IMR-90 (cell line): ENCODE measurements around the gene CAMK2B. TPM values are rescaled to one million over a fixed set of nuclear protein-coding genes. Genes with fewer than 3 reads are reported as not detected.

Experiments used
- ATAC-seq: fragments of 200-7000 bp; cut with Tn5 transposase; 2 replicates; pipeline ENCODE4 v1.9.1; 2020; ENCODE audit warnings: low read depth, mild to moderate bottlenecking, moderate library complexity
- BruUV-seq: library from RNA; stranded (reverse); fragments of 400-500 nt; replicated peaks from 2 replicates; lab custom pipeline; 2021; lab: Mats Ljungman, UMichigan
- CTCF ChIA-PET: fragments of 300-600 bp; formaldehyde crosslinking; extraction: SDS; loops from one replicate; lab custom pipeline; 2021; ENCODE audit warnings: antibody characterized with exemption; lab: Yijun Ruan, JAX
- POLR2A ChIA-PET: fragments of 300-600 bp; sonication (Branson Sonifier 250); formaldehyde crosslinking; loops from one replicate; lab custom pipeline; 2022; ENCODE audit warnings: antibody characterized with exemption; ENCODE audit not compliant: unreplicated experiment; lab: Charles Lee
- DNase-seq: peaks from one replicate; pipeline ENCODE4 v3.0.0; 2013
- H2AFZ ChIP-seq: replicated peaks from 2 replicates; pipeline ENCODE3; 2013; ENCODE audit warnings: low read length, mild to moderate bottlenecking; ENCODE audit not compliant: poor library complexity
- H2AK5ac ChIP-seq: 2 replicates; pipeline ENCODE4 v1.6.1; 2013; ENCODE audit warnings: low read depth, low read length, inconsistent platforms
- H2AK9ac ChIP-seq: replicated peaks from 2 replicates; pipeline ENCODE3; 2013; ENCODE audit warnings: mild to moderate bottlenecking, low read depth, low read length, moderate library complexity; ENCODE audit not compliant: poor library complexity
- H2BK120ac ChIP-seq: 2 replicates; pipeline ENCODE4 v1.6.1; 2013; ENCODE audit warnings: low read depth, low read length, inconsistent platforms
- H2BK15ac ChIP-seq: 3 replicates; pipeline ENCODE4 v1.6.1; 2013; ENCODE audit warnings: low read depth, low read length, inconsistent platforms
- H2BK20ac ChIP-seq: 2 replicates; pipeline ENCODE4 v1.6.1; 2013; ENCODE audit warnings: low read depth, mild to moderate bottlenecking, inconsistent platforms, low read length, moderate library complexity
- H2BK5ac ChIP-seq: 2 replicates; pipeline ENCODE4 v1.6.1; 2013; ENCODE audit warnings: mild to moderate bottlenecking, low read depth, low read length, inconsistent platforms; ENCODE audit not compliant: poor library complexity, severe bottlenecking
- H3K14ac ChIP-seq: replicated peaks from 2 replicates; pipeline ENCODE4 v1.6.1; 2013; ENCODE audit warnings: low read depth, low read length, inconsistent platforms
- H3K18ac ChIP-seq: 2 replicates; pipeline ENCODE4 v1.6.1; 2013; ENCODE audit warnings: low read depth, low read length, control low read depth
- H3K23ac ChIP-seq: 2 replicates; pipeline ENCODE4 v1.6.1; 2013; ENCODE audit warnings: low read depth, low read length, inconsistent platforms
- H3K27ac ChIP-seq: 2 replicates; pipeline ENCODE4 v1.5.1; 2013; ENCODE audit warnings: mild to moderate bottlenecking, control low read depth, low read length; ENCODE audit not compliant: insufficient read depth
- H3K27me3 ChIP-seq: 2 replicates; pipeline ENCODE4 v1.6.1; 2013; ENCODE audit warnings: low read length; ENCODE audit not compliant: control insufficient read depth, insufficient read depth
- H3K36me3 ChIP-seq: 2 replicates; pipeline ENCODE4 v1.6.1; 2013; ENCODE audit warnings: low read length, mixed read lengths; ENCODE audit not compliant: control insufficient read depth, insufficient read depth
- H3K4ac ChIP-seq: 2 replicates; pipeline ENCODE4 v1.6.1; 2013; ENCODE audit warnings: low read depth, low read length, inconsistent platforms
- H3K4me1 ChIP-seq: 2 replicates; pipeline ENCODE4 v1.6.1; 2013; ENCODE audit warnings: low read length, mixed read lengths; ENCODE audit not compliant: control insufficient read depth, insufficient read depth
- H3K4me2 ChIP-seq: 2 replicates; pipeline ENCODE4 v1.6.1; 2013; ENCODE audit warnings: low read depth, mild to moderate bottlenecking, control low read depth, low read length, moderate library complexity
- H3K4me3 ChIP-seq: 2 replicates; pipeline ENCODE4 v1.5.1; 2013; ENCODE audit warnings: low read depth, mild to moderate bottlenecking, control low read depth, low read length, moderate library complexity; ENCODE audit not compliant: insufficient read depth
- H3K56ac ChIP-seq: 2 replicates; pipeline ENCODE4 v1.6.1; 2013; ENCODE audit warnings: low read length, inconsistent platforms; ENCODE audit not compliant: insufficient read depth; ENCODE audit errors: extremely low read depth
- H3K79me1 ChIP-seq, 2 experiments: 2 replicates each; pipeline ENCODE4 v1.6.1; 2013; ENCODE audit warnings: low read length in 2 of 2, inconsistent platforms in 1 of 2, low read depth in 1 of 2
- H3K9ac ChIP-seq: 2 replicates; pipeline ENCODE4 v1.6.1; 2013; ENCODE audit warnings: low read depth, low read length, control low read depth
- H3K9me1 ChIP-seq: 2 replicates; pipeline ENCODE4 v1.6.1; 2013; ENCODE audit warnings: low read length, inconsistent platforms; ENCODE audit not compliant: insufficient read depth
- H3K9me3 ChIP-seq: 2 replicates; pipeline ENCODE4 v1.6.1; 2013; ENCODE audit warnings: low read length; ENCODE audit not compliant: control insufficient read depth, insufficient read depth
- H4K20me1 ChIP-seq: 2 replicates; pipeline ENCODE4 v1.6.1; 2013; ENCODE audit warnings: low read length, inconsistent platforms; ENCODE audit not compliant: insufficient read depth
- H4K5ac ChIP-seq: 2 replicates; pipeline ENCODE4 v1.6.1; 2013; ENCODE audit warnings: mild to moderate bottlenecking, low read depth, low read length, control low read depth
- H4K8ac ChIP-seq, 2 experiments: 2 replicates each; pipeline ENCODE4 v1.6.1; 2013; ENCODE audit warnings: low read depth in 2 of 2, low read length in 2 of 2, control low read depth in 1 of 2, inconsistent platforms in 1 of 2
- H4K91ac ChIP-seq: 2 replicates; pipeline ENCODE4 v1.6.1; 2013; ENCODE audit warnings: low read depth, low read length, inconsistent platforms; ENCODE audit not compliant: insufficient read depth
- BHLHE40 ChIP-seq: fragments of 150-350 bp; IDR thresholded peaks from 2 replicates; pipeline ENCODE4 v1.6.1; 2016; ENCODE audit warnings: mild to moderate bottlenecking, low read depth, low read length
- CEBPB ChIP-seq: IDR thresholded peaks from 2 replicates; pipeline ENCODE4 v1.6.1; 2012; ENCODE audit warnings: low read depth, low read length, improper control_type of control experiment
- CHD1 ChIP-seq: IDR thresholded peaks from 2 replicates; pipeline ENCODE4 v1.6.1; 2012; ENCODE audit warnings: low read depth, low read length, improper control_type of control experiment
- CTCF ChIP-seq: conservative IDR thresholded peaks from 2 replicates; pipeline ENCODE4 v1.5.1; 2012; ENCODE audit warnings: mild to moderate bottlenecking, low read depth, low read length, improper control_type of control experiment
- ELK1 ChIP-seq: fragments of 150-350 bp; IDR thresholded peaks from 2 replicates; pipeline ENCODE4 v1.6.1; 2016; ENCODE audit warnings: low read depth, mild to moderate bottlenecking, low read length, moderate library complexity, borderline replicate concordance
- FOS ChIP-seq: fragments of 150-350 bp; IDR thresholded peaks from 2 replicates; pipeline ENCODE4 v1.6.1; 2016; ENCODE audit warnings: low read depth, low read length
- MAFK ChIP-seq: IDR thresholded peaks from 2 replicates; pipeline ENCODE4 v1.6.1; 2012; ENCODE audit warnings: low read depth, low read length, improper control_type of control experiment
- MAZ ChIP-seq: IDR thresholded peaks from 2 replicates; pipeline ENCODE4 v1.6.1; 2012; ENCODE audit warnings: low read depth, mild to moderate bottlenecking, low read length, improper control_type of control experiment, moderate library complexity, borderline replicate concordance
- MXI1 ChIP-seq: IDR thresholded peaks from 2 replicates; pipeline ENCODE4 v1.6.1; 2012; ENCODE audit warnings: low read depth, mild to moderate bottlenecking, low read length, moderate library complexity, borderline replicate concordance
- NFE2L2 ChIP-seq: fragments of 150-350 bp; IDR thresholded peaks from 2 replicates; pipeline ENCODE4 v1.6.1; 2016; ENCODE audit warnings: low read depth, mild to moderate bottlenecking, low read length
- RAD21 ChIP-seq: IDR thresholded peaks from 2 replicates; pipeline ENCODE4 v1.6.1; 2012; ENCODE audit warnings: low read length, improper control_type of control experiment
- RCOR1 ChIP-seq: IDR thresholded peaks from 2 replicates; pipeline ENCODE4 v1.6.1; 2012; ENCODE audit warnings: mild to moderate bottlenecking, low read length, improper control_type of control experiment; ENCODE audit not compliant: insufficient replicate concordance
- RFX5 ChIP-seq: IDR thresholded peaks from 2 replicates; pipeline ENCODE4 v1.8.0; 2012; ENCODE audit warnings: low read depth, mild to moderate bottlenecking, low read length, moderate library complexity
- SMC3 ChIP-seq: fragments of 150-350 bp; IDR thresholded peaks from 2 replicates; pipeline ENCODE4 v1.6.1; 2016; ENCODE audit warnings: low read depth, mild to moderate bottlenecking, antibody characterized with exemption, low read length, moderate library complexity
- WGBS, 2 experiments: methylation state at CpG; one replicate each; pipeline versions ENCODE4 v1.1.5 to v1.1.7; 2013; ENCODE audit warnings: missing lambda C conversion rate in 2 of 2; ENCODE audit not compliant: insufficient read length in 1 of 2; ENCODE audit errors: extremely low coverage in 2 of 2; 5-methylcytosine and 5-hydroxymethylcytosine counted together
- dilution Hi-C: fragments of 300-500 bp; cut with HindIII; formaldehyde crosslinking; loops from one replicate; pipeline ENCODE4 v1.14.3; 2018; ENCODE audit warnings: low sequenced_read_pairs; ENCODE audit not compliant: unreplicated experiment
- in situ Hi-C: fragments of 300-500 bp; cut with MboI; formaldehyde crosslinking; loops from 3 replicates; pipeline ENCODE4 v1.14.3; 2019; ENCODE audit warnings: low sequenced_read_pairs, inconsistent platforms, mixed read lengths
- intact Hi-C: fragments of 100-400 bp; cut with micrococcal nuclease; formaldehyde crosslinking; loops from 2 replicates; pipeline ENCODE4 v1.10.0; 2022
- polyA plus RNA-seq, 3 experiments: library from polyadenylated mRNA; depleted of rRNA; stranded (reverse); fragments of >200 nt; gene quantifications; 2 replicates each; pipeline ENCODE4 v1.2.3, GENCODE V29; 2012; ENCODE audit warnings: low replicate concordance in 1 of 3
- total RNA-seq: library from RNA; depleted of rRNA; stranded (reverse); fragments of >200 nt; gene quantifications from 2 replicates; pipeline ENCODE4 v1.2.3, GENCODE V29; 2012
- TF ChIP-seq, protein P1 (sequence below): fragments of 150-350 bp; IDR thresholded peaks from 2 replicates; pipeline ENCODE4 v1.6.1; 2017; ENCODE audit warnings: mild to moderate bottlenecking, antibody characterized with exemption, low read length, low read depth

Gene CAMK2B
- total and polyA plus RNA-seq, 2 of the 4 experiments (the other 2 are of a cell fraction), result 0.18 to 0.36 TPM

DNA sequence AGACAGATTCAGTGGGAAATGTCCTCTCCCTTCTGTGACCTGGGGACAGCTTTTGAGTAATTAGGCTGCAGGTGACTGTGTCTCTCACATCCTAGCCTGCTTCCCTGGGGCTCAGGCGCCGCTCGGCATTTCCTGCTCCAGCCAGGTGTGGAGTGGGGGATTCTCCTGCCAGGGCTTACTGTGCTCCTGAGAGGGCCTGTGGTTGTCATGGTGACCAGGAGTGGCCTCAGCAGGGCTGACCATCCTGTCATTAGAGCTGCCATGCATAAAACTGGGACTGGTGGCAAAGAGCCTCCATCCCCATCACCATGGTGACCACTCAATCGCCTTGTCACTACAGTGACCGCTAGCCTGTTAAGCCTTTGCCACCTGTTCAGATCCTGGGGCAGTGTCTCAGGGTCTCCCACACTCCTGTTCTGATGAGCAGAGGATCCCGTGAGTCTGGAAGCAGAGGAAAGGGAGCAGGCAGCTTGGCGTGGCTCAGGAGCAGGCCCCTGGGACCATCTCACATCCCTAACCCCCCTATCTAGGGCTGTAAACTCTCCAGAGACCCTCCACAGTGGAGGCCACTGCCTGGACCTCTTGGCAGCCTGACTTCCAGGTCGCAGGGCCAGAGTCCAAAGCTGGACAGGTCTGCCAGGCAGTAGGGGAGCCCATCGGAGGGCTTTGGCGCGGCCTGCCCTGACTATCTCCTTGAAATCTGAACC lies 136.0 kb downstream of the CAMK2B start, which contains the start of gene GCK:
Gene GCK (minus strand): TSS at position 154 of the 707 bp plus-strand sequence. CDS start 486 bp downstream, outside the sequence.
- Histone ChIP-seq H3K27ac (no peak within 1 kb of the TSS), H3K27me3 (peaks cover 15% of the 10 kb centered on the region), H3K18ac (no peak within 1 kb of the TSS), H4K91ac (no peak within 1 kb of the TSS), H3K9me1 (no peaks in the 10 kb centered on the region), H3K14ac (no peak within 1 kb of the TSS), H3K56ac (no peak within 1 kb of the TSS), H3K4me3 (no peak within 1 kb of the TSS), H3K4me1 (peaks cover 2% of the 10 kb centered on the region), H3K23ac (no peak within 1 kb of the TSS), H2BK15ac (no peak within 1 kb of the TSS), H3K9me3 (no peaks in the 10 kb centered on the region), H3K79me1 (no peaks in the 10 kb centered on the region; a peak in 1 of 4 replicates), H2AFZ (no peak within 1 kb of the TSS), H3K4ac (no peak within 1 kb of the TSS), H3K4me2 (no peak within 1 kb of the TSS), H4K8ac (no peak within 1 kb of the TSS), H4K5ac (no peak within 1 kb of the TSS), H4K20me1 (no peaks in the 10 kb centered on the region), H2AK5ac (no peak within 1 kb of the TSS), H2AK9ac (no peak within 1 kb of the TSS), H3K36me3 (no peaks in the 10 kb centered on the region), H2BK5ac (no peak within 1 kb of the TSS), H2BK120ac (no peak within 1 kb of the TSS), H3K9ac (no peak within 1 kb of the TSS), H2BK20ac (no peak within 1 kb of the TSS)
- intact Hi-C loops, result no loop called here
- DNase-seq, result no peak
- ChIA-PET POLR2A (no interaction called here), CTCF (no interaction called here)
- ATAC-seq, result no peak
- dilution Hi-C loops, result no loop called here
- 69% methylated on average over 4 of the region's 11 CpGs; no CpG with 5 or more reads in 1 of the 2 experiments for whole genome bisulfite sequencing, 2 experiments
- in situ Hi-C loops, result no loop called here
- TF ChIP-seq MAZ, result no peak
- TF ChIP-seq CEBPB, result no peak
- TF ChIP-seq, protein P1, sequence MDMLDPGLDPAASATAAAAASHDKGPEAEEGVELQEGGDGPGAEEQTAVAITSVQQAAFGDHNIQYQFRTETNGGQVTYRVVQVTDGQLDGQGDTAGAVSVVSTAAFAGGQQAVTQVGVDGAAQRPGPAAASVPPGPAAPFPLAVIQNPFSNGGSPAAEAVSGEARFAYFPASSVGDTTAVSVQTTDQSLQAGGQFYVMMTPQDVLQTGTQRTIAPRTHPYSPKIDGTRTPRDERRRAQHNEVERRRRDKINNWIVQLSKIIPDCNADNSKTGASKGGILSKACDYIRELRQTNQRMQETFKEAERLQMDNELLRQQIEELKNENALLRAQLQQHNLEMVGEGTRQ, result no peak
- TF ChIP-seq RAD21, result no peak
- TF ChIP-seq BHLHE40, result no peak
- no peak for TF ChIP-seq RCOR1
- TF ChIP-seq RFX5, result no peak
- no peak for TF ChIP-seq MAFK
- no peak for TF ChIP-seq FOS
- TF ChIP-seq ELK1, result no peak
- no peak for TF ChIP-seq MXI1
- no peak for TF ChIP-seq SMC3
- no peak for TF ChIP-seq NFE2L2
- no peak for TF ChIP-seq CTCF
- no peak for TF ChIP-seq CHD1
- no TSS peak for BruUV-seq
